HepG2 (cell line): ENCODE measurements around the gene HYAL2. TPM values are rescaled to one million over a fixed set of nuclear protein-coding genes. Genes with fewer than 3 reads are reported as not detected.
A peak's percentile ranks its signal among the peaks of the same experiment; 100 is the strongest.

ENCODE experiments used
- CREB1 ChIP-seq, 2 experiments: fragments of 450-650 bp in 1 of 2; IDR thresholded peaks; 2 replicates each; pipeline ENCODE4 v1.6.1; 2016 to 2017; ENCODE audit warnings: control low read depth in 1 of 2, mild to moderate bottlenecking in 1 of 2, missing compliant biosample characterization in 1 of 2, missing genetic modification characterization in 1 of 2
- DDIT3 ChIP-seq: sonication (generic); formaldehyde crosslinking; IDR thresholded peaks from 2 replicates; pipeline ENCODE4 v1.4.0; 2020; ENCODE audit warnings: mild to moderate bottlenecking, missing genetic modification reagents
- ELF1 ChIP-seq: sonication (generic); formaldehyde crosslinking; IDR thresholded peaks from 2 replicates; pipeline ENCODE4 v1.4.0; 2020; ENCODE audit warnings: missing genetic modification reagents
- GABPB1 ChIP-seq: IDR thresholded peaks from 2 replicates; pipeline ENCODE4 v1.6.1; 2016; ENCODE audit warnings: mild to moderate bottlenecking, missing genetic modification reagents, moderate library complexity, missing compliant biosample characterization
- GPN1 ChIP-seq: sonication (generic); formaldehyde crosslinking; IDR thresholded peaks from 2 replicates; pipeline ENCODE4 v1.5.1; 2020; ENCODE audit warnings: missing genetic modification reagents, borderline replicate concordance
- HOXA7 ChIP-seq: sonication (generic); formaldehyde crosslinking; IDR thresholded peaks from 2 replicates; pipeline ENCODE4 v1.8.1; 2022; ENCODE audit warnings: mild to moderate bottlenecking, missing genetic modification reagents, moderate library complexity
- JUN ChIP-seq: sonication (generic); formaldehyde crosslinking; IDR thresholded peaks from 2 replicates; pipeline ENCODE4 v1.4.0; 2020; ENCODE audit warnings: mild to moderate bottlenecking, missing genetic modification reagents
- KAT8 ChIP-seq: IDR thresholded peaks from 2 replicates; pipeline ENCODE4 v1.6.1; 2016; ENCODE audit warnings: missing genetic modification reagents, missing compliant biosample characterization
- KLF13 ChIP-seq: sonication (generic); formaldehyde crosslinking; IDR thresholded peaks from 2 replicates; pipeline ENCODE4 v1.4.0; 2020; ENCODE audit warnings: mild to moderate bottlenecking, missing genetic modification reagents
- MLX ChIP-seq: IDR thresholded peaks from 2 replicates; pipeline ENCODE4 v1.6.1; 2016
- MTA1 ChIP-seq: sonication (generic); formaldehyde crosslinking; IDR thresholded peaks from 2 replicates; pipeline ENCODE4 v1.4.0; 2020; ENCODE audit warnings: missing genetic modification reagents, mild to moderate bottlenecking, borderline replicate concordance
- MTERF4 ChIP-seq: sonication (generic); formaldehyde crosslinking; IDR thresholded peaks from 2 replicates; pipeline ENCODE4 v1.8.0; 2023; ENCODE audit warnings: mild to moderate bottlenecking, missing genetic modification reagents
- NONO ChIP-seq, 2 experiments: fragments of 450-650 bp in 1 of 2; sonication (generic) in 1 of 2; formaldehyde crosslinking in 1 of 2; IDR thresholded peaks in 1 of 2; conservative IDR thresholded peaks in 1 of 2; 2 replicates each; pipeline versions ENCODE4 v1.6.1 to v1.8.0; 2017 to 2022; ENCODE audit warnings: mild to moderate bottlenecking in 1 of 2, missing genetic modification reagents in 1 of 2, moderate library complexity in 1 of 2
- NR2F1 ChIP-seq, 2 experiments: fragments of 450-650 bp in 1 of 2; formaldehyde crosslinking in 1 of 2; IDR thresholded peaks; 2 replicates each; pipeline versions ENCODE4 v1.5.0 to v1.6.1; 2016 to 2020; ENCODE audit warnings: mild to moderate bottlenecking in 1 of 2, missing compliant biosample characterization in 1 of 2, missing genetic modification reagents in 1 of 2, moderate library complexity in 1 of 2
- SAP130 ChIP-seq: IDR thresholded peaks from 2 replicates; pipeline ENCODE4 v1.6.1; 2016; ENCODE audit warnings: low read depth
- THAP11 ChIP-seq: IDR thresholded peaks from 2 replicates; pipeline ENCODE4 v1.6.1; 2016; ENCODE audit warnings: missing biosample characterization, missing genetic modification reagents
- WIZ ChIP-seq: sonication (generic); formaldehyde crosslinking; IDR thresholded peaks from 2 replicates; pipeline ENCODE4 v1.5.1; 2020; ENCODE audit warnings: mild to moderate bottlenecking, missing genetic modification reagents
- XBP1 ChIP-seq: sonication (generic); formaldehyde crosslinking; IDR thresholded peaks from 2 replicates; pipeline ENCODE4 v1.5.0; 2020; ENCODE audit warnings: missing genetic modification reagents
- ZNF101 ChIP-seq: sonication (generic); formaldehyde crosslinking; IDR thresholded peaks from 2 replicates; pipeline ENCODE4 v1.4.0; 2020; ENCODE audit warnings: mild to moderate bottlenecking, low read depth, missing genetic modification reagents, borderline replicate concordance
- ZNF256 ChIP-seq: sonication (generic); formaldehyde crosslinking; conservative IDR thresholded peaks from 2 replicates; pipeline ENCODE4 v1.4.0; 2020; ENCODE audit warnings: missing genetic modification reagents
- ZNF326 ChIP-seq: sonication (generic); formaldehyde crosslinking; IDR thresholded peaks from 2 replicates; pipeline ENCODE4 v1.4.0; 2020; ENCODE audit warnings: missing genetic modification reagents, borderline replicate concordance
- ZNF33A ChIP-seq: sonication (generic); formaldehyde crosslinking; IDR thresholded peaks from 2 replicates; pipeline ENCODE4 v1.5.1; 2020; ENCODE audit warnings: missing genetic modification reagents, mild to moderate bottlenecking, moderate library complexity, borderline replicate concordance
- ZNF383 ChIP-seq: sonication (generic); formaldehyde crosslinking; IDR thresholded peaks from 2 replicates; pipeline ENCODE4 v1.4.0; 2020; ENCODE audit warnings: missing genetic modification reagents, mild to moderate bottlenecking, borderline replicate concordance
- ZNF557 ChIP-seq: sonication (generic); formaldehyde crosslinking; IDR thresholded peaks from 2 replicates; pipeline ENCODE4 v1.4.0; 2020; ENCODE audit warnings: missing genetic modification reagents
- ZNF792 ChIP-seq: IDR thresholded peaks from 2 replicates; pipeline ENCODE4 v1.6.1; 2016
- ZSCAN12 ChIP-seq: sonication (generic); formaldehyde crosslinking; IDR thresholded peaks from 2 replicates; pipeline ENCODE4 v1.9.0; 2021; ENCODE audit warnings: mild to moderate bottlenecking, missing genetic modification reagents
- polyA plus RNA-seq, 8 experiments: library from polyadenylated mRNA; depleted of rRNA in 3 of 8; stranded (reverse) in 7 of 8; unstranded in 1 of 8; fragments of >200 nt; fragmentation: Illumina TruSeq in 4 of 8; extraction: Trizol in 4 of 8; gene quantifications; 2 replicates each; pipeline versions ENCODE4 v1.2.1 to v1.2.3, GENCODE V29; 2011 to 2016; ENCODE audit warnings: low read depth in 4 of 8, missing spikeins in 1 of 8, mixed read lengths in 1 of 8; ENCODE audit not compliant: insufficient read depth in 1 of 8
- total RNA-seq, 5 experiments: library from RNA; depleted of rRNA; stranded (reverse); fragments of >200 nt; fragmentation: Illumina TruSeq; extraction: Trizol; gene quantifications; 2 replicates each; pipeline ENCODE4 v1.2.3, GENCODE V29; 2016; ENCODE audit warnings: low read depth in 1 of 5
- TF ChIP-seq, protein P1 (sequence below), 2 experiments: sonication (generic) in 1 of 2; formaldehyde crosslinking in 1 of 2; IDR thresholded peaks; 2 replicates each; pipeline versions ENCODE4 v1.4.0 to v1.6.1; 2018 to 2020; ENCODE audit warnings: missing genetic modification reagents in 2 of 2, borderline replicate concordance in 1 of 2, low read depth in 1 of 2, mild to moderate bottlenecking in 1 of 2, missing biosample characterization in 1 of 2
- TF ChIP-seq, protein P2 (sequence below): sonication (generic); formaldehyde crosslinking; IDR thresholded peaks from 2 replicates; pipeline ENCODE4 v1.8.1; 2022; ENCODE audit warnings: mild to moderate bottlenecking, missing genetic modification reagents

The HYAL2 gene
- total and polyA plus RNA-seq, 2 of the 13 experiments (the other 11 are each of a cell fraction or from before 2014, with no cell fraction given): 76.2 to 102 TPM

GRCh38 chr3:50299638-50299928 lies 23.0 kb downstream of the HYAL2 start (continued):
- TF ChIP-seq MTERF4 (CRISPR knock-in tag): 0 out of 2 replicates have a peak, but pooled peaks have one; percentile 78
- TF ChIP-seq ZNF383 (CRISPR knock-in tag): no peak
- TF ChIP-seq ZNF33A (CRISPR knock-in tag): no peak
- TF ChIP-seq SAP130 (CRISPR knock-in tag): peak; percentile 60
- peak; percentile 83 for TF ChIP-seq CREB1 (IDR thresholded peaks at IDR 0.05)
- peak; percentile 88 for TF ChIP-seq CREB1 (CRISPR knock-in tag; IDR thresholded peaks at IDR 0.05)
- no peak for TF ChIP-seq JUN (CRISPR knock-in tag)
- TF ChIP-seq, protein P1, sequence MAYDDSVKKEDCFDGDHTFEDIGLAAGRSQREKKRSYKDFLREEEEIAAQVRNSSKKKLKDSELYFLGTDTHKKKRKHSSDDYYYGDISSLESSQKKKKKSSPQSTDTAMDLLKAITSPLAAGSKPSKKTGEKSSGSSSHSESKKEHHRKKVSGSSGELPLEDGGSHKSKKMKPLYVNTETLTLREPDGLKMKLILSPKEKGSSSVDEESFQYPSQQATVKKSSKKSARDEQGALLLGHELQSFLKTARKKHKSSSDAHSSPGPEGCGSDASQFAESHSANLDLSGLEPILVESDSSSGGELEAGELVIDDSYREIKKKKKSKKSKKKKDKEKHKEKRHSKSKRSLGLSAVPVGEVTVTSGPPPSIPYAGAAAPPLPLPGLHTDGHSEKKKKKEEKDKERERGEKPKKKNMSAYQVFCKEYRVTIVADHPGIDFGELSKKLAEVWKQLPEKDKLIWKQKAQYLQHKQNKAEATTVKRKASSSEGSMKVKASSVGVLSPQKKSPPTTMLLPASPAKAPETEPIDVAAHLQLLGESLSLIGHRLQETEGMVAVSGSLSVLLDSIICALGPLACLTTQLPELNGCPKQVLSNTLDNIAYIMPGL (CRISPR knock-in tag; IDR thresholded peaks at IDR 0.05; ENCODE audit: borderline replicate concordance in 1 of 2, low read depth in 1 of 2): no peak; a peak in 1 of 4 replicates
- TF ChIP-seq NONO (IDR thresholded peaks at IDR 0.05): no peak
- no peak; the same call in 1 of the 2 replicates for TF ChIP-seq NONO (CRISPR knock-in tag; conservative IDR thresholded peaks at IDR 0.05)
- TF ChIP-seq GPN1 (CRISPR knock-in tag): no peak
- no peak for TF ChIP-seq NR2F1 (CRISPR knock-in tag; IDR thresholded peaks at IDR 0.05)
- TF ChIP-seq, protein P2, sequence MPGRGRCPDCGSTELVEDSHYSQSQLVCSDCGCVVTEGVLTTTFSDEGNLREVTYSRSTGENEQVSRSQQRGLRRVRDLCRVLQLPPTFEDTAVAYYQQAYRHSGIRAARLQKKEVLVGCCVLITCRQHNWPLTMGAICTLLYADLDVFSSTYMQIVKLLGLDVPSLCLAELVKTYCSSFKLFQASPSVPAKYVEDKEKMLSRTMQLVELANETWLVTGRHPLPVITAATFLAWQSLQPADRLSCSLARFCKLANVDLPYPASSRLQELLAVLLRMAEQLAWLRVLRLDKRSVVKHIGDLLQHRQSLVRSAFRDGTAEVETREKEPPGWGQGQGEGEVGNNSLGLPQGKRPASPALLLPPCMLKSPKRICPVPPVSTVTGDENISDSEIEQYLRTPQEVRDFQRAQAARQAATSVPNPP (CRISPR knock-in tag): 0 out of 2 replicates have a peak, but pooled peaks have one; percentile 61
- no peak for TF ChIP-seq XBP1 (CRISPR knock-in tag)
- peak; percentile 53; the same call in 1 of the 2 replicates for TF ChIP-seq KAT8 (CRISPR knock-in tag)
- peak; percentile 51; the same call in 1 of the 2 replicates for TF ChIP-seq GABPB1 (CRISPR knock-in tag)
- TF ChIP-seq MTA1: no peak
- TF ChIP-seq ZNF557 (CRISPR knock-in tag): peak; percentile 70; the same call in 1 of the 2 replicates
- no peak for TF ChIP-seq ZNF101 (CRISPR knock-in tag)
- TF ChIP-seq DDIT3 (CRISPR knock-in tag): no peak
- TF ChIP-seq ELF1 (CRISPR knock-in tag): 0 out of 2 replicates have a peak, but pooled peaks have one; percentile 2
- no peak for TF ChIP-seq ZSCAN12 (CRISPR knock-in tag)
- no peak for TF ChIP-seq KLF13 (CRISPR knock-in tag)
- TF ChIP-seq ZNF326: no peak
- peak; percentile 9; the same call in 1 of the 2 replicates for TF ChIP-seq THAP11 (CRISPR knock-in tag)
- no peak for TF ChIP-seq WIZ
- TF ChIP-seq ZNF256 (CRISPR knock-in tag): no peak
- TF ChIP-seq ZNF792: no peak
- TF ChIP-seq HOXA7 (CRISPR knock-in tag): no peak
- no peak; the same call in 1 of the 2 replicates for TF ChIP-seq MLX
